Tibial nerve (tissue), 4 donors: ENCODE results near the gene DNM1. TPM values are rescaled to one million over a fixed set of nuclear protein-coding genes. Genes with fewer than 3 reads are reported as not detected.

Source experiments
- DNase-seq, 2 donors: peaks; one replicate each; pipeline ENCODE4 v3.0.0-alpha.2; 2019; ENCODE audit warnings: low spot score in 2 of 2
- H3K27ac ChIP-seq, 4 donors: fragments of 200-600 bp; sonication (generic) in 3 of 4; one replicate each; pipeline ENCODE4 v1.5.1; 2017 to 2019; ENCODE audit warnings: mild to moderate bottlenecking in 1 of 4
- H3K27me3 ChIP-seq, 2 donors: fragments of 200-600 bp; sonication (generic) in 1 of 2; one replicate each; pipeline versions ENCODE4 v1.5.1 to v1.6.0; 2017 to 2019
- H3K36me3 ChIP-seq, 3 donors: fragments of 200-600 bp; sonication (generic); one replicate each; pipeline ENCODE4 v1.5.1; 2018 to 2019
- H3K4me1 ChIP-seq, 4 donors: fragments of 200-600 bp; sonication (generic) in 3 of 4; one replicate each; pipeline ENCODE4 v1.5.1; 2017 to 2019
- H3K4me3 ChIP-seq, 4 donors: fragments of 200-600 bp; sonication (generic) in 3 of 4; one replicate each; pipeline ENCODE4 v1.5.1; 2017 to 2019; ENCODE audit warnings: mild to moderate bottlenecking in 1 of 4, moderate library complexity in 1 of 4
- H3K9me3 ChIP-seq, 4 donors: fragments of 200-600 bp; sonication (generic) in 3 of 4; one replicate each; pipeline ENCODE4 v1.5.1; 2017 to 2019
- EP300 ChIP-seq, 2 donors: sonication (generic); formaldehyde crosslinking; IDR thresholded peaks; one replicate each; pipeline ENCODE4 v1.6.1; 2017; ENCODE audit warnings: antibody characterized with exemption in 2 of 2, mild to moderate bottlenecking in 1 of 2
- POLR2A ChIP-seq, 2 donors: fragments of 450-650 bp; IDR thresholded peaks; one replicate each; pipeline ENCODE4 v1.6.1; 2017; ENCODE audit warnings: antibody characterized with exemption in 2 of 2, mild to moderate bottlenecking in 2 of 2, moderate library complexity in 2 of 2
- WGBS, 2 donors: methylation state at CpG; one replicate each; pipeline ENCODE4 v1.1.5; 2018; 5-methylcytosine and 5-hydroxymethylcytosine counted together
- total RNA-seq, 4 donors: library from RNA; depleted of rRNA; stranded (reverse); fragments of >200 nt; gene quantifications; one replicate each; pipeline ENCODE4 v1.1.0, GENCODE V29; 2016
- TF ChIP-seq, protein P1 (sequence below), 5 experiments: fragments of 200-600 bp in 3 of 5; fragments of 450-650 bp in 2 of 5; sonication (generic) in 3 of 5; IDR thresholded peaks; one replicate each; pipeline ENCODE4 v1.5.1; 2016 to 2019; ENCODE audit warnings: antibody characterized with exemption in 5 of 5, mild to moderate bottlenecking in 3 of 5, moderate library complexity in 2 of 5

DNM1 gene
- total RNA-seq, 4 donors from 2014 or later: 19.9 to 50.4 (median 41.4) TPM

DNA sequence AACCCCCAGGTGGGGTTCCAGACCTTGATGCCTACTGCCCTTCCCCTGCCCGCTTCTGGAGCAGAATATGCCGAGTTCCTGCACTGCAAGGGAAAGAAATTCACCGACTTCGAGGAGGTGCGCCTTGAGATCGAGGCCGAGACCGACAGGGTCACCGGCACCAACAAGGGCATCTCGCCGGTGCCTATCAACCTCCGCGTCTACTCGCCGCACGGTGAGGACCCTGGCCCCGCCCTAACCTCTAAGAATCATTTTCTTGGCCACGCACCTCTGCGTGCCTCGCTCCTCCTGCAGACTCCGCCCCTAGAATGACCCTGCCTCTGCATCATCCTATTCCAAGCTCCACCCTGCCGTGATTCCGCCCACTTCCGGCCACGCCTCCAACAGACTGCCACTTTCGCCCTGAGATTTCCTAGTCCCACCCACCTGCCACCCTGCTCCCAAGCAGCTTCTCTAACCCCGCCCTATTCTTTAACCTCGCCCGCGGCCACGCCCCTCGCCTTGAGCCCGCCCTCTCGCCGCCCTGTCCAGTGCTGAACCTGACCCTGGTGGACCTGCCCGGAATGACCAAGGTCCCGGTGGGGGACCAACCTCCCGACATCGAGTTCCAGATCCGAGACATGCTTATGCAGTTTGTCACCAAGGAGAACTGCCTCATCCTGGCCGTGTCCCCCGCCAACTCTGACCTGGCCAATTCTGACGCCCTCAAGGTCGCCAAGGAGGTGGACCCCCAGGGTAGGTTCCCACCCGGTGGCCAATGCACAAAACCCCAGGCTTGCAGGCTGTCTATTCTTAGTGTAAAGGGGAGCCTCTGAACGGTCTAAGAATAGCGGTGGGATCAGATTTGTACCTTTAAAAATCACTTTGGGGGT, 15.6 kb downstream of the DNM1 start:
- H3K36me3 ChIP-seq: peaks cover 0 to 32% (median 0%) of the 10 kb centered on the region in 3 donors
- TF ChIP-seq POLR2A (IDR thresholded peaks at IDR 0.05) (peak in 1 of 2 donors; percentile 35), EP300 (IDR thresholded peaks at IDR 0.05) (peak; percentile 15 to 17)
- TF ChIP-seq, protein P1, sequence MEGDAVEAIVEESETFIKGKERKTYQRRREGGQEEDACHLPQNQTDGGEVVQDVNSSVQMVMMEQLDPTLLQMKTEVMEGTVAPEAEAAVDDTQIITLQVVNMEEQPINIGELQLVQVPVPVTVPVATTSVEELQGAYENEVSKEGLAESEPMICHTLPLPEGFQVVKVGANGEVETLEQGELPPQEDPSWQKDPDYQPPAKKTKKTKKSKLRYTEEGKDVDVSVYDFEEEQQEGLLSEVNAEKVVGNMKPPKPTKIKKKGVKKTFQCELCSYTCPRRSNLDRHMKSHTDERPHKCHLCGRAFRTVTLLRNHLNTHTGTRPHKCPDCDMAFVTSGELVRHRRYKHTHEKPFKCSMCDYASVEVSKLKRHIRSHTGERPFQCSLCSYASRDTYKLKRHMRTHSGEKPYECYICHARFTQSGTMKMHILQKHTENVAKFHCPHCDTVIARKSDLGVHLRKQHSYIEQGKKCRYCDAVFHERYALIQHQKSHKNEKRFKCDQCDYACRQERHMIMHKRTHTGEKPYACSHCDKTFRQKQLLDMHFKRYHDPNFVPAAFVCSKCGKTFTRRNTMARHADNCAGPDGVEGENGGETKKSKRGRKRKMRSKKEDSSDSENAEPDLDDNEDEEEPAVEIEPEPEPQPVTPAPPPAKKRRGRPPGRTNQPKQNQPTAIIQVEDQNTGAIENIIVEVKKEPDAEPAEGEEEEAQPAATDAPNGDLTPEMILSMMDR (IDR thresholded peaks at IDR 0.05): no peak
- H3K4me3 ChIP-seq: peak overlapping the region; percentile 3 to 50 (median 34)
- H3K27me3 ChIP-seq: no peaks in the 10 kb centered on the region
- DNase-seq: peak; percentile 78 to 88
- peak overlapping the region in 2 of 4 donors; percentile 32 to 64 for H3K27ac ChIP-seq
- peaks cover 0 to 44% (median 0%) of the 10 kb centered on the region in 4 donors for H3K4me1 ChIP-seq
- WGBS, 2 donors: 27 to 32% methylated on average over 47 of the region's 47 CpGs
- no peaks in the 10 kb centered on the region for H3K9me3 ChIP-seq

DNA sequence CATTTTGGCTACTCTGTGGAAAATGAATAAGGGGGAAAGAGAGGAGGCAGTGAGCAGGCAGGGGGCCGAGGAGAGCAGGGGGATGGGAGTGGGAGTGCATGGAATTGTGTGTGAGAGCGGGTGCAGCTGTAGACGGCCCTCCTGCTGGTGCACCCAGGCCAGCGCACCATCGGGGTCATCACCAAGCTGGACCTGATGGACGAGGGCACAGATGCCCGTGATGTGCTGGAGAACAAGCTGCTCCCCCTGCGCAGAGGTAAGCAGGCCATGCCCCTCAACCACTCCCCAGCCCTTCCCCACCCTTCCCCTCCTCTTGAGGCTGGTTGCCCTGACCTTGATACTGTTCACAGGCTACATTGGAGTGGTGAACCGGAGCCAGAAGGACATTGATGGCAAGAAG, 16.7 kb downstream of the DNM1 start:
- no peak for TF ChIP-seq EP300 (IDR thresholded peaks at IDR 0.05)
- TF ChIP-seq, protein P1 (IDR thresholded peaks at IDR 0.05): no peak
- TF ChIP-seq POLR2A (IDR thresholded peaks at IDR 0.05): no peak
- Histone ChIP-seq H3K9me3 (no peaks in the 10 kb centered on the region), H3K4me3 (no peak overlapping the region), H3K4me1 (peaks cover 0 to 37% (median 0%) of the 10 kb centered on the region in 4 donors), H3K27ac (no peak overlapping the region), H3K27me3 (no peaks in the 10 kb centered on the region), H3K36me3 (peaks cover 0 to 39% (median 0%) of the 10 kb centered on the region in 3 donors)
- DNase-seq: no peak
- 85 to 89% methylated on average over 9 of the region's 9 CpGs for WGBS, 2 donors

DNA sequence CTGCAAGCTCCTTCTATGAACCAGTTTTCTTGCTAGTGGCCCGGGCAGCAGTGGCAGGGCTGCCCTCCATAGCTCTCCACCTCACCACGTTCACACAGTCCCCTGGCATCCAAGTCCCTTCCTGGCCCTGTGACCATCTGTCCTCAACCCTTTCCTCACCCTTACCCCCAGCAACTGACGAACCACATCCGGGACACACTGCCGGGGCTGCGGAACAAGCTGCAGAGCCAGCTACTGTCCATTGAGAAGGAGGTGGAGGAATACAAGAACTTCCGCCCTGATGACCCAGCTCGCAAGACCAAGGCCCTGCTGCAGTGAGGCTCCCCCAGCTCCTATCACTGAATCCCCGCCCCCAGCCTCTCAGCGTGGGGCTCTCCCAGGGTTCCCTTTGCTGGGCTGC, 18.8 kb downstream of the DNM1 start:
- 82 to 86% methylated on average over 10 of the region's 10 CpGs for WGBS, 2 donors
- Histone ChIP-seq H3K27ac (no peak overlapping the region), H3K27me3 (no peaks in the 10 kb centered on the region), H3K4me1 (peaks cover 0 to 18% (median 0%) of the 10 kb centered on the region in 4 donors), H3K36me3 (peaks cover 0 to 42% (median 0%) of the 10 kb centered on the region in 3 donors), H3K9me3 (no peaks in the 10 kb centered on the region), H3K4me3 (no peak overlapping the region)
- no peak for TF ChIP-seq EP300 (IDR thresholded peaks at IDR 0.05)
- TF ChIP-seq, protein P1 (IDR thresholded peaks at IDR 0.05): no peak
- TF ChIP-seq POLR2A (IDR thresholded peaks at IDR 0.05): no peak
- DNase-seq: no peak

DNA sequence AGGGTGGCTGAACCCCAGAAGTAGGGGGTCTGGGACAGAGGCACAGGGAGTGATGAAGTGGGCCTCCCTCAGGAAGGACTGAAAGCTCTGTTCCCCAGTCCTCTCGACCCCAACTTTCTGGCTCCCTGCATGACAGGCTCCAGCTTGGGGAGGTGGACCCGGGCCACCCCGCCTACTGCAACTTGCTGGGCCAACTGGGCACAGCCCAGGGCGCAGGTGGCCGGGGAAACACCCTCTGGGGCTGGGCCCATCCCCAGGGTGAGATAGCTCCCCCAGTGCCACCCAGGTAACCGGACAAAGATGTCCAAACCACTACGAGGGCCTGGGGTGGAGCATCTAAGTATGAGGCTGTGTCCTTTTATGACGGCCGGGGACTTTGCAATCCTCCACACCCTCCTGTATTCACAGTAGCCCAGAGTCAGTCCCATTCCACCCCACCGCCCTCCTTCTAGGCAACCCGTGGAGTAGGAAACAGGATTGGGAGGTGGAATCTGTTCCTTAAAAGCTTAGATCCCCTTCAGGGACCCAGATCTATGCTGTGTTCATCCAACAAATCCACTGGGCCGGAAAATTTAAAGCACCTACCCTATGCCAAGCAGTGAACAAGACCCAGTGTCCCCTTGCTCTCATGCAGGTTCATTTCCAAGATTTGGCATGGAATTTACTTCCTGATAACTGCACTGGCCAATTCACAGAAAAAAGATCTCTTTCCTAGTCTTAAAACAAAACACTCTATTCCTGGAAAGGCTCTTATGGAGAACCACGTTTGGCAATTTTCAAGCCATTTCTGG, 19.9 kb downstream of the DNM1 start:
- peaks cover 0 to 42% (median 0%) of the 10 kb centered on the region in 3 donors for H3K36me3 ChIP-seq
- no peaks in the 10 kb centered on the region for H3K9me3 ChIP-seq
- peaks cover 0 to 12% (median 0%) of the 10 kb centered on the region in 4 donors for H3K4me1 ChIP-seq
- no peak overlapping the region for H3K4me3 ChIP-seq
- DNase-seq: no peak
- H3K27me3 ChIP-seq: no peaks in the 10 kb centered on the region
- TF ChIP-seq POLR2A (IDR thresholded peaks at IDR 0.05) (no peak), EP300 (IDR thresholded peaks at IDR 0.05) (no peak)
- H3K27ac ChIP-seq: no peak overlapping the region
- WGBS, 2 donors: 85 to 88% methylated on average over 13 of the region's 13 CpGs

DNA sequence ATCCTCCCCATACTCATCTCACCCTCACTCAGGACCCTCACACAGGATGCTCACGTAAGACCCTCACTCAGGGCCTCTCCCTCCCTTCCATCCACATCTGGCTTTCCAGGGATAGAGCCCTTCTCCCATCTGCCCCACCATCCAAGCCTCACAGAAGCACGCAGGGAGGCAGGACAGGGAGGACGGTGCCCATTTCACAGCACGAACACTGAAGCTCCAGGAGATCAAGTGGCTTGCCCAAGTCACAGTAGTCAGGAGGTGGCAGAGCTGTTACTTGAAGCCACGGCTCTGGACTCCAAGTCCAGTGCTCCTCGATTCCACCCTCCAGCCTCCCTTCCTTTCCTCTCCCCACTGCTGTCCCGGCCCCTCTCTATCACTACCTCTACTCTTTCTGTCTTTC, 21.7 kb downstream of the DNM1 start:
- Histone ChIP-seq H3K4me1 (no peaks in the 10 kb centered on the region), H3K36me3 (peaks cover 0 to 40% (median 0%) of the 10 kb centered on the region in 3 donors), H3K27me3 (no peaks in the 10 kb centered on the region), H3K9me3 (no peaks in the 10 kb centered on the region), H3K4me3 (no peak overlapping the region), H3K27ac (no peak overlapping the region)
- TF ChIP-seq EP300 (IDR thresholded peaks at IDR 0.05): no peak
- TF ChIP-seq POLR2A (IDR thresholded peaks at IDR 0.05): no peak
- TF ChIP-seq, protein P1 (IDR thresholded peaks at IDR 0.05): no peak
- no peak for DNase-seq
- WGBS, 2 donors: 88 to 95% methylated on average over 7 of the region's 7 CpGs
